Measurements from ENCODE around the gene PML. TPM values are rescaled to one million over a fixed set of nuclear protein-coding genes. Genes with fewer than 3 reads are reported as not detected.

PML gene
- total RNA-seq, 1 donor from 2014 or later, result 15.3 TPM

DNA sequence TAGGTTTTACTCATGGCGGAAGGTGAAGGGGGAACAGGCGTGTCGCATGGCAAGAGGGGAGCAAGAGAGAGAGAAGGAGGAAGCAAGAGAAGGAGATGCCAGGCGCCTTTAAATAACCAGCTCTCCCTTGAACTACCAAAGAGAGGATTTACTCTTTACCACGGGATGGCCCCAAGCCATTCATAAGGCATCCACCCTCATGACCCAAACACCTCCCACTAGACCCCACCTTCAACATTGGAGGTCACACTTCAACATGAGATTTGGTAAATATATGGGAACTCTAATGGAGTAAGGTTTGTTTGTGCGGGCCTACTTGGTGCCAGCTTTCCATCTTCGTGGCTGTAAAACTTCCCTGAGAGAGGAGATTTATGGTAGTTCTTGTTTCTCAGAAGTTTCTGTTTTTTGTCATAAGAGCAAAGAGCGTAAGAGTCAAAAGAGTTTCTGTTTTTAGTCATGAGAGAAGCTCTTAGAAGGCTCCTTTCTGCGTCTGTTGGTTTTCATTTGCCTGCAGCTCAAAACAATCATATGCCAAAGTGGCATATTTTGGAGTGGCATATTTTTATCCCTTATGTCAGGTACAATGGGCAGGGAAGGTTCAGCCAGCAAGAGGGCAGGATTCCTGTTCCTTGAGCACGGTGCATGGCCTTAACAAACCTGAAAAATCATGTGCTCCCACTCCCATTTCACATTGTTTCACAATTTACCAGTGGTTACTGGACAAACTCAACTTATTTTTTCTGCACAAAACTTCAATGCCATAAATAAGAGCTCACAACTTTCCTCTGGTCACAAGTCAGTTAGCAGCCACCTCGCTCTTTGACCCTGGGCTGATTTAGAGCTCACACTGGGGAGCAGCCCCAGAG is 12.5 kb downstream of the PML start:
- Histone ChIP-seq H3K27ac (no peak overlapping the region), H3K36me3 (peaks cover 4% of the 10 kb centered on the region), H3F3A (ENCODE audit: low read depth) (peaks cover 10% of the 10 kb centered on the region), H3K4me1 (peaks cover 5% of the 10 kb centered on the region), H4K20me1 (ENCODE audit: low read depth) (peaks cover 20% of the 10 kb centered on the region), H3K4me3 (no peak overlapping the region), H3K9me3 (ENCODE audit: low read depth) (no peaks in the 10 kb centered on the region), H3K79me2 (ENCODE audit: low read depth) (peaks cover 18% of the 10 kb centered on the region), H3K4me2 (no peak overlapping the region), H2AFZ (replicated peaks) (no peak overlapping the region), H3K9ac (no peak overlapping the region), H3K27me3 (no peaks in the 10 kb centered on the region)
- no peak for DNase-seq (ENCODE audit: low spot score)
- Mint-ChIP-seq H3K36me3 (peaks cover 24% of the 10 kb centered on the region), H3K27me3 (ENCODE audit: insufficient read depth, low read depth) (no peaks in the 10 kb centered on the region), H3K9me3 (peaks cover 3% of the 10 kb centered on the region), H3K27ac (no peak overlapping the region), H3K4me3 (no peak overlapping the region), H3K4me1 (peaks cover 13% of the 10 kb centered on the region)
- TF ChIP-seq EZH2phosphoT487 (IDR thresholded peaks at IDR 0.05) (no peak), CTCF (IDR thresholded peaks at IDR 0.05) (no peak), EZH2 (IDR thresholded peaks at IDR 0.05) (no peak)

- Histone ChIP-seq H3K79me2 (ENCODE audit: low read depth) (peaks cover 15% of the 10 kb centered on the region), H2AFZ (replicated peaks) (no peak overlapping the region), H3K9ac (no peak overlapping the region), H3K27ac (no peak overlapping the region), H3K4me1 (peaks cover 5% of the 10 kb centered on the region), H3K4me3 (no peak overlapping the region), H4K20me1 (ENCODE audit: low read depth) (peaks cover 20% of the 10 kb centered on the region), H3F3A (ENCODE audit: low read depth) (peaks cover 10% of the 10 kb centered on the region), H3K4me2 (no peak overlapping the region), H3K27me3 (no peaks in the 10 kb centered on the region), H3K9me3 (ENCODE audit: low read depth) (no peaks in the 10 kb centered on the region), H3K36me3 (peaks cover 4% of the 10 kb centered on the region)
- Mint-ChIP-seq H3K4me1 (peaks cover 13% of the 10 kb centered on the region), H3K36me3 (peaks cover 28% of the 10 kb centered on the region), H3K9me3 (peaks cover 3% of the 10 kb centered on the region), H3K27ac (peak overlapping the region; percentile 50), H3K27me3 (ENCODE audit: insufficient read depth, low read depth) (no peaks in the 10 kb centered on the region), H3K4me3 (no peak overlapping the region)
- TF ChIP-seq EZH2phosphoT487 (IDR thresholded peaks at IDR 0.05) (no peak), EZH2 (IDR thresholded peaks at IDR 0.05) (no peak), CTCF (IDR thresholded peaks at IDR 0.05) (no peak)
- DNase-seq (ENCODE audit: low spot score), result no peak
Observed at GRCh38 chr15:74007820-74008371, 13.4 kb downstream of the PML start.

DNA sequence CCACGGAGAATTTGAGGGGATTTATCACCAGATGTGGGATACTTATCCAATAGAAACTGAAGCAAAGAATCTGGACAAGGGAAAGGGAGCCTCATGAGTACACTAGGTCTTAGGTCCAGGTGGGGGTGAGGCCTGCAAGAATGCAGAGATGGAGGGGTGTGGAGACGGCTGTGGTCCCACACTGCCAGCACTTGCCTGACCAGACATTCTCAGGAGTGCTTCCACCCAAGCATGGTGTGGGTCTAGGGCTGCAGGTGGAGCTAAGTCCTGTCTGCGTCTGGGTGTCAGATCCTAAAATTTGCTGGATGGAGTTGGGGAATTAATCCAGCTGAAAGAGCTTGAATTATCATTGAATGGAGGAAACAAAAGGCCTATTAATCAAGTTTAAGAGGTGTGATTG is 14.4 kb downstream of the PML start:
- TF ChIP-seq CTCF (IDR thresholded peaks at IDR 0.05), result no peak
- peaks cover 5% of the 10 kb centered on the region for H3K4me1 ChIP-seq
- H3K36me3 Mint-ChIP-seq, result peaks cover 23% of the 10 kb centered on the region
- no peak overlapping the region for H2AFZ ChIP-seq (replicated peaks)
- H3K9ac ChIP-seq, result no peak overlapping the region
- no peak overlapping the region for H3K27ac Mint-ChIP-seq
- DNase-seq (ENCODE audit: low spot score), result no peak
- no peaks in the 10 kb centered on the region for H3K27me3 Mint-ChIP-seq (ENCODE audit: insufficient read depth, low read depth)
- H3K9me3 Mint-ChIP-seq, result no peaks in the 10 kb centered on the region
- H3K9me3 ChIP-seq (ENCODE audit: low read depth), result no peaks in the 10 kb centered on the region
- H3K4me3 Mint-ChIP-seq, result no peak overlapping the region
- no peak overlapping the region for H3K4me2 ChIP-seq
- peaks cover 20% of the 10 kb centered on the region for H4K20me1 ChIP-seq (ENCODE audit: low read depth)
- no peaks in the 10 kb centered on the region for H3K36me3 ChIP-seq
- H3K4me1 Mint-ChIP-seq, result peaks cover 13% of the 10 kb centered on the region
- peaks cover 10% of the 10 kb centered on the region for H3F3A ChIP-seq (ENCODE audit: low read depth)
- no peak overlapping the region for H3K27ac ChIP-seq
- no peak overlapping the region for H3K4me3 ChIP-seq
- no peaks in the 10 kb centered on the region for H3K27me3 ChIP-seq
- peaks cover 8% of the 10 kb centered on the region for H3K79me2 ChIP-seq (ENCODE audit: low read depth)

Data from neural progenitor cell (in vitro differentiated cells).